GM10248 (cell line): ENCODE measurements around the gene NLGN1.

Experiments
- CTCF ChIA-PET: fragments of 300-600 bp; sonication (Branson Sonifier 250); formaldehyde crosslinking; extraction: SDS; loops from one replicate; lab custom pipeline; 2021; ENCODE audit warnings: antibody characterized with exemption; lab: Yijun Ruan, JAX
- POLR2A ChIA-PET: fragments of 350-650 bp; sonication (Branson Sonifier 250); formaldehyde crosslinking; extraction: SDS; loops from one replicate; lab custom pipeline; 2020; ENCODE audit warnings: antibody characterized with exemption; lab: Yijun Ruan, JAX
- DNase-seq: peaks from one replicate; pipeline ENCODE4 v3.0.0; 2012; ENCODE audit errors: extremely low spot score
- CTCF ChIP-seq: IDR thresholded peaks from 2 replicates; pipeline ENCODE4 v1.5.1; 2012; ENCODE audit warnings: mild to moderate bottlenecking, low read depth; ENCODE audit errors: extremely low read depth, missing control alignments, control extremely low read depth

The NLGN1 gene

GRCh38 chr3:174233511-174233910, 836.0 kb downstream of the NLGN1 start:
- TF ChIP-seq CTCF, result no peak
- POLR2A ChIA-PET, result no interaction called here
- DNase-seq, result no peak
- CTCF ChIA-PET, result no interaction called here

GRCh38 chr3:174242311-174243041, 844.9 kb downstream of the NLGN1 start:
- CTCF ChIA-PET, result interaction anchor here (1.8 kb wide), 1 partner anchor 11 kb away, joined by 6 read pairs; no protein-coding TSS in a partner anchor
- no peak for DNase-seq
- POLR2A ChIA-PET, result no interaction called here
- no peak for TF ChIP-seq CTCF

- DNase-seq, result no peak
- CTCF ChIA-PET, result interaction anchor here (1.8 kb wide), 1 partner anchor 10 kb away, joined by 6 read pairs; no protein-coding TSS in a partner anchor
- TF ChIP-seq CTCF, result no peak
- POLR2A ChIA-PET, result no interaction called here
These were observed 845.6 kb downstream of the NLGN1 start for GRCh38 chr3:174243171-174243570.

GRCh38 chr3:174247687-174248152, 850.2 kb downstream of the NLGN1 start:
- POLR2A ChIA-PET, result no interaction called here
- CTCF ChIA-PET, result interaction anchor here (2.0 kb wide), 2 partner anchors 16 to 27 kb away, joined by 5 to 8 read pairs; no protein-coding TSS in a partner anchor
- DNase-seq, result no peak
- TF ChIP-seq CTCF, result no peak

- CTCF ChIA-PET, result no interaction called here
These were observed 854.1 kb downstream of the NLGN1 start for GRCh38 chr3:174251681-174252080.

More at GRCh38 chr3:174251681-174252080, 854.1 kb downstream of the NLGN1 start:
- TF ChIP-seq CTCF, result no peak
- no peak for DNase-seq
- POLR2A ChIA-PET, result no interaction called here
